GM10248 (cell line): ENCODE data around the gene KRT71.

Experiments
- CTCF ChIA-PET: fragments of 300-600 bp; sonication (Branson Sonifier 250); formaldehyde crosslinking; extraction: SDS; loops from one replicate; lab custom pipeline; 2021; ENCODE audit warnings: antibody characterized with exemption; lab: Yijun Ruan, JAX
- POLR2A ChIA-PET: fragments of 350-650 bp; sonication (Branson Sonifier 250); formaldehyde crosslinking; extraction: SDS; loops from one replicate; lab custom pipeline; 2020; ENCODE audit warnings: antibody characterized with exemption; lab: Yijun Ruan, JAX
- DNase-seq: peaks from one replicate; pipeline ENCODE4 v3.0.0; 2012; ENCODE audit errors: extremely low spot score
- CTCF ChIP-seq: IDR thresholded peaks from 2 replicates; pipeline ENCODE4 v1.5.1; 2012; ENCODE audit warnings: mild to moderate bottlenecking, low read depth; ENCODE audit errors: extremely low read depth, missing control alignments, control extremely low read depth

Gene KRT71

GRCh38 chr12:52494518-52494917 is 58.4 kb downstream of the KRT71 start:
- ChIA-PET CTCF (interaction anchor here (1.4 kb wide), 1 partner anchor 19 kb away, joined by 3 read pairs; no protein-coding TSS in a partner anchor), POLR2A (no interaction called here)
- no peak for TF ChIP-seq CTCF
- DNase-seq, result no peak

DNA sequence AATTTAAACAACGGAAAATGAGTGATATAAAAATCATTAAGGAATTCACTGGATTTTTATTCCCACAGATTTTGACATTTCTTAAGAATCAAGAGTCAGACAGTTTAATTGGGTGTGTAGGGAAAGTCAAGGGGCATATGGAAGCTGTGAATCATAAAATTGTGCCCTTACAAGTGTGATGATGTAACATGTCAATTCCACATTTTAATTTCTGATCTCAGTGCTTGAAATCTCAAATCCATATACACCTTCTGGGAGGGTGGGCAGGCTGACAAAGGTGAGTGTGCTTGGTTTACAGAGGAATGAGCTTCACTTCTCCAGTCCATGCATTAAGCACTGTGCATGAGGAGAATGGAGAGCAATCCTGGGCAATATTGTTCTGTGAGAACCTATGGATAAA is 58.8 kb downstream of the KRT71 start:
- ChIA-PET POLR2A (no interaction called here), CTCF (interaction anchor here (1.4 kb wide), 2 partner anchors 14 to 19 kb away, joined by 3 read pairs; no protein-coding TSS in a partner anchor)
- DNase-seq, result no peak
- no peak for TF ChIP-seq CTCF
